NB4 (cell line): Measurements from ENCODE around the gene DAAM1.

ENCODE experiments used
- DNase-seq: peaks from one replicate; pipeline ENCODE4 v3.0.0; 2010; ENCODE audit warnings: low read depth
- H3K4me3 ChIP-seq: one replicate; pipeline ENCODE4 v1.5.1; 2011; ENCODE audit warnings: mild to moderate bottlenecking, low read depth, low read length, moderate library complexity
- CTCF ChIP-seq: IDR thresholded peaks from one replicate; pipeline ENCODE4 v1.5.1; 2012; ENCODE audit warnings: low read depth, low read length
- MAX ChIP-seq: IDR thresholded peaks from 2 replicates; pipeline ENCODE4 v1.6.1; 2011; ENCODE audit warnings: low read depth, low read length
- MYC ChIP-seq: IDR thresholded peaks from 2 replicates; pipeline ENCODE4 v1.6.1; 2011; ENCODE audit warnings: low read depth, low read length
- POLR2A ChIP-seq: IDR thresholded peaks from 2 replicates; pipeline ENCODE4 v1.6.1; 2011; ENCODE audit warnings: mild to moderate bottlenecking; ENCODE audit not compliant: insufficient read length; ENCODE audit errors: extremely low read depth

DAAM1 gene

GRCh38 chr14:59406454-59407245 is 218.2 kb downstream of the DAAM1 start:
- no peak for DNase-seq
- no peak for TF ChIP-seq CTCF
- TF ChIP-seq MAX = no peak
- TF ChIP-seq POLR2A = no peak
- TF ChIP-seq MYC = no peak
- no peak overlapping the region for H3K4me3 ChIP-seq

GRCh38 chr14:59407246-59408010 is 219.0 kb downstream of the DAAM1 start:
- TF ChIP-seq MAX (no peak), MYC (no peak), CTCF (no peak), POLR2A (no peak)
- H3K4me3 ChIP-seq = no peak overlapping the region
- DNase-seq = no peak

GRCh38 chr14:59415836-59416602 is 227.6 kb downstream of the DAAM1 start:
- no peak for TF ChIP-seq MYC
- no peak for TF ChIP-seq MAX
- TF ChIP-seq CTCF = no peak
- no peak for TF ChIP-seq POLR2A
- DNase-seq = no peak
- no peak overlapping the region for H3K4me3 ChIP-seq

GRCh38 chr14:59417311-59417710 is 228.8 kb downstream of the DAAM1 start:
- TF ChIP-seq CTCF = no peak
- TF ChIP-seq MYC = no peak
- TF ChIP-seq MAX = no peak
- no peak for TF ChIP-seq POLR2A
- H3K4me3 ChIP-seq = no peak overlapping the region
- DNase-seq = no peak

- no peak overlapping the region for H3K4me3 ChIP-seq
- DNase-seq = no peak
- TF ChIP-seq POLR2A (no peak), MAX (no peak), MYC (no peak), CTCF (no peak)
Observed at GRCh38 chr14:59419303-59419702, 230.8 kb downstream of the DAAM1 start.
